Sigmoid colon (tissue), 4 donors: Measurements from ENCODE around the gene CREB3.

Experiments
- CTCF ChIP-seq, 4 experiments: fragments of 450-650 bp in 3 of 4; fragments of 200-600 bp in 1 of 4; IDR thresholded peaks; one replicate each; pipeline ENCODE4 v1.5.1; 2016 to 2019; ENCODE audit warnings: antibody characterized with exemption in 4 of 4, mild to moderate bottlenecking in 3 of 4, moderate library complexity in 2 of 4
- POLR2A ChIP-seq, 2 donors: fragments of 450-650 bp; IDR thresholded peaks; one replicate each; pipeline ENCODE4 v1.6.1; 2016; ENCODE audit warnings: antibody characterized with exemption in 2 of 2, mild to moderate bottlenecking in 2 of 2, moderate library complexity in 2 of 2
- POLR2AphosphoS5 ChIP-seq, 4 donors: sonication (generic); formaldehyde crosslinking; IDR thresholded peaks; one replicate each; pipeline ENCODE4 v1.6.1; 2017; ENCODE audit warnings: antibody characterized with exemption in 4 of 4

GRCh38 chr9:35688558-35689541 is 43.6 kb upstream of the CREB3 start:
- no peak for TF ChIP-seq POLR2A (IDR thresholded peaks at IDR 0.05)
- no peak for TF ChIP-seq CTCF (IDR thresholded peaks at IDR 0.05)
- TF ChIP-seq POLR2AphosphoS5 (IDR thresholded peaks at IDR 0.05), result peak in 1 of 4 donors; percentile 4
